Panc1 (cell line): ENCODE results near the gene SPEG. TPM values are rescaled to one million over a fixed set of nuclear protein-coding genes. Genes with fewer than 3 reads are reported as not detected.

Experiments used
- ATAC-seq: fragments of 200-7000 bp; cut with Tn5 transposase; 2 replicates; pipeline ENCODE4 v1.9.1; 2020; ENCODE audit warnings: mild to moderate bottlenecking, moderate library complexity
- BruUV-seq: library from RNA; stranded (reverse); fragments of 400-500 nt; replicated peaks from 2 replicates; lab custom pipeline; 2021; lab: Mats Ljungman, UMichigan
- CTCF ChIA-PET: fragments of 300-600 bp; sonication (Branson Sonifier 250); formaldehyde crosslinking; loops from one replicate; lab custom pipeline; 2022; ENCODE audit warnings: antibody characterized with exemption; lab: Charles Lee
- POLR2A ChIA-PET: fragments of 300-600 bp; sonication (Branson Sonifier 250); formaldehyde crosslinking; loops from one replicate; lab custom pipeline; 2022; ENCODE audit warnings: antibody characterized with exemption; lab: Charles Lee
- DNase-seq: peaks from one replicate; pipeline ENCODE4 v3.0.0-alpha.2; 2010; ENCODE audit warnings: low read depth, low spot score
- H3K27ac ChIP-seq: 2 replicates; pipeline ENCODE4 v1.5.1; 2011; ENCODE audit warnings: mild to moderate bottlenecking, low read length, inconsistent platforms
- H3K27me3 ChIP-seq: fragments of 200-500 bp; sonication (Bioruptor generic); 2 replicates; pipeline ENCODE4 v1.6.0; 2014; ENCODE audit warnings: low read length, inconsistent platforms; ENCODE audit not compliant: control insufficient read depth, insufficient read depth
- H3K36me3 ChIP-seq: fragments of 200-500 bp; sonication (Bioruptor generic); 2 replicates; pipeline ENCODE4 v1.5.1; 2014; ENCODE audit warnings: inconsistent platforms, mild to moderate bottlenecking, low read length, moderate library complexity; ENCODE audit not compliant: control insufficient read depth, insufficient read depth
- H3K4me1 ChIP-seq: 2 replicates; pipeline ENCODE4 v1.5.1; 2011; ENCODE audit warnings: inconsistent platforms, mild to moderate bottlenecking, low read length, moderate library complexity; ENCODE audit not compliant: control insufficient read depth, insufficient read depth
- H3K4me3 ChIP-seq, 2 experiments: 2 replicates each; pipeline ENCODE4 v1.5.1; 2011 to 2012; ENCODE audit warnings: low read depth in 2 of 2, low read length in 2 of 2, mild to moderate bottlenecking in 2 of 2, inconsistent platforms in 1 of 2, moderate library complexity in 1 of 2
- H3K9me3 ChIP-seq: fragments of 200-500 bp; sonication (Bioruptor generic); 2 replicates; pipeline ENCODE4 v1.5.1; 2014; ENCODE audit warnings: low read depth, mild to moderate bottlenecking, inconsistent platforms, low read length, moderate library complexity; ENCODE audit not compliant: control insufficient read depth, insufficient read depth
- CTCF ChIP-seq: fragments of 450-650 bp; IDR thresholded peaks from 2 replicates; pipeline ENCODE4 v1.5.1; 2017; ENCODE audit warnings: mild to moderate bottlenecking
- POLR2AphosphoS5 ChIP-seq: IDR thresholded peaks from 2 replicates; pipeline ENCODE4 v1.6.1; 2012; ENCODE audit warnings: mild to moderate bottlenecking, low read depth, low read length, moderate library complexity
- REST ChIP-seq, 2 experiments: IDR thresholded peaks; 2 replicates each; pipeline ENCODE4 v1.6.1; 2011 to 2012; ENCODE audit warnings: low read depth in 2 of 2, control low read depth in 1 of 2, low read length in 1 of 2, mild to moderate bottlenecking in 1 of 2, moderate library complexity in 1 of 2; ENCODE audit not compliant: insufficient read depth in 1 of 2
- SIN3A ChIP-seq: IDR thresholded peaks from 2 replicates; pipeline ENCODE4 v1.6.1; 2012; ENCODE audit warnings: low read depth, mild to moderate bottlenecking, low read length, moderate library complexity, borderline replicate concordance; ENCODE audit not compliant: insufficient read depth
- TCF7L2 ChIP-seq: IDR thresholded peaks from 2 replicates; pipeline ENCODE4 v1.6.1; 2011; ENCODE audit warnings: mild to moderate bottlenecking, low read depth, low read length, inconsistent platforms
- in situ Hi-C: cut with HindIII; loops from 2 replicates; pipeline ENCODE4 v1.10.0; 2016; ENCODE audit warnings: low sequenced_read_pairs, low pct_unique_long_range_greater_than_20kb
- intact Hi-C: fragments of 100-400 bp; cut with micrococcal nuclease; formaldehyde crosslinking; loops from one replicate; pipeline ENCODE4 v1.10.0; 2022; ENCODE audit not compliant: unreplicated experiment
- total RNA-seq: library from RNA; stranded (reverse); gene quantifications from one replicate; pipeline ENCODE4 v1.2.1, GENCODE V29; 2021; ENCODE audit not compliant: unreplicated experiment

SPEG gene
- total RNA-seq, 1 experiment from 2014 or later: 3.4 TPM

GRCh38 chr2:219496825-219497494, 62.3 kb downstream of the SPEG start:
- ChIA-PET CTCF (interaction anchor here (2.3 to 3.6 kb wide), 2 partner anchors 12 to 33 kb away, joined by 24 to 36 read pairs; no protein-coding TSS in a partner anchor), POLR2A (no interaction called here)
- ATAC-seq: no peak
- H3K27me3 ChIP-seq: no peaks in the 10 kb centered on the region
- TF ChIP-seq CTCF: no peak
- TF ChIP-seq SIN3A: no peak
- no peak for TF ChIP-seq REST (IDR thresholded peaks at IDR 0.05; ENCODE audit: insufficient read depth in 1 of 2, low read depth in 2 of 2, low read length in 1 of 2)
- no peak for TF ChIP-seq TCF7L2
- no peak for TF ChIP-seq POLR2AphosphoS5
- peak overlapping the region; percentile 71 to 95 for H3K4me3 ChIP-seq
- no peak for DNase-seq
- H3K4me1 ChIP-seq: peaks cover 15% of the 10 kb centered on the region
- in situ Hi-C loops: no loop called here
- no peaks in the 10 kb centered on the region for H3K9me3 ChIP-seq
- H3K27ac ChIP-seq: peak overlapping the region; percentile 96; the same call in 1 of the 2 replicates
- intact Hi-C loops: no loop called here
- H3K36me3 ChIP-seq: peaks cover 3% of the 10 kb centered on the region; the same call in 1 of the 2 replicates
- BruUV-seq: no TSS peak

GRCh38 chr2:219497495-219498279, 63.0 kb downstream of the SPEG start:
- ChIA-PET POLR2A (interaction anchor here (0.9 kb wide), 1 partner anchor 9 kb away, joined by 3 read pairs; no protein-coding TSS in a partner anchor), CTCF (interaction anchor here (1.5 to 3.0 kb wide), 4 partner anchors 12 to 32 kb away, joined by 7 to 27 read pairs (median 12); no protein-coding TSS in a partner anchor)
- BruUV-seq: no TSS peak
- H3K36me3 ChIP-seq: peaks cover 3% of the 10 kb centered on the region; the same call in 1 of the 2 replicates
- intact Hi-C loops (no loop called here), in situ Hi-C loops (no loop called here)
- peak; percentile 84 for ATAC-seq
- H3K4me3 ChIP-seq: peak overlapping the region; percentile 71 to 95
- no peak for DNase-seq
- H3K9me3 ChIP-seq: no peaks in the 10 kb centered on the region
- peak overlapping the region; percentile 96 for H3K27ac ChIP-seq
- no peak for TF ChIP-seq SIN3A
- TF ChIP-seq CTCF: no peak
- 0 out of 4 replicates have a peak, but pooled peaks of 1 of the 2 experiments have one; percentile 6 for TF ChIP-seq REST (IDR thresholded peaks at IDR 0.05; ENCODE audit: insufficient read depth in 1 of 2, low read depth in 2 of 2, low read length in 1 of 2)
- peak; percentile 62 for TF ChIP-seq POLR2AphosphoS5
- no peak for TF ChIP-seq TCF7L2
- H3K4me1 ChIP-seq: peaks cover 15% of the 10 kb centered on the region
- no peaks in the 10 kb centered on the region for H3K27me3 ChIP-seq
